ENCODE results near the gene MACC1. TPM values are rescaled to one million over a fixed set of nuclear protein-coding genes. Genes with fewer than 3 reads are reported as not detected.

The MACC1 gene
- total RNA-seq, 1 donor from 2014 or later, result 12.0 TPM

DNA sequence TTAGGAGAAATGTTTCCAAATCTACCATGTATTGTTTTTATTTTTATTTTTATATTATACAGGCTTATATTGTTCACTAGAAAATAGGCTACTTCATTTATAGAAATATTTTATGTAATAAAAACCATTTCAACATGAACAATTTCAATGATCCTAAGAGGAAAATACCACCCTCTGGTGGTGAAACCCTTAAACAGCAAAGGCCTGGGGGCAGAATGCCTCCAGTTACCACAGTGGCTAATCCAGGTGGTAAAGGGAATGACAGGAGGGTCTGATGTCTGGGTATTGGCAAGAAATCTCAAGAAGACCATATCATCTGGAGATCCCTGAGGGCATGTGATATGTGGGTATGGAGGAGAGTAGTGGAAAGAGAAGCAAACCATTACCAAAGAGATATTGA is 19.3 kb downstream of the MACC1 start:
- Mint-ChIP-seq H3K36me3 (no peaks in the 10 kb centered on the region), H3K4me1 (peaks cover 40% of the 10 kb centered on the region), H3K4me3 (no peak overlapping the region), H3K9me3 (no peaks in the 10 kb centered on the region), H3K27ac (no peak overlapping the region), H3K27me3 (ENCODE audit: low read depth) (no peaks in the 10 kb centered on the region)
- no peak for DNase-seq (ENCODE audit: low spot score in 2 of 2, unreplicated experiment in 2 of 2)
- peak; percentile 37 for TF ChIP-seq CTCF (IDR thresholded peaks at IDR 0.05; ENCODE audit: unreplicated experiment)

DNA sequence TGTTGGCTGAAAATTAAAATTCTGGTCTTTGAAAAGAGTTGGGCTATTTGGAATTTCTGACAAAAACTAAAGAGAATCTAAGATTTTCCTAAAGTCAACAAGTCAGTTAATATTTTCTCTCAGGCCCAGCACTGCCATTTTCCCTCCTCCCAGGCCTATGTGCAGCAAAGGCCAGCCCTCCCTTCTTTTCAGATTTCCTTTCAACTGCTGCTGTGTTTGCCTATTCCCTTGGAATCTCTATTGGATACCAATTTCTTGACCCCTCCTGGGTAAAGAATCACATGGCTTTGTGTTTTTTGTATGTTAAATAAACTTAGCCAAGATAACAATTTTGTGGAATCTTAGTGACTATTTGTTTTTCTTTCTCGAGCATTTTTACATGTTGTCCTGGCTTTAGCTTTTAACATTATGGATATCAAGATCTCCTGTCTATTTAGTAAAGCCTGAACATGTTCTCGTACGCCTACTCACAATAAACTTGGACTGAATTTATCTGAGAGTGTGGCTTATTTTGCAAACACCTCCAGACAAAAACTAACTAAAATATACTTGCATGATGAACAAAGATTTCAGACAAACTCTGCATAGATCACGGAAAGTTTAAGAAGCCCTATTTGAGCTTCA is 19.9 kb downstream of the MACC1 start:
- TF ChIP-seq CTCF (IDR thresholded peaks at IDR 0.05; ENCODE audit: unreplicated experiment), result no peak
- Mint-ChIP-seq H3K27me3 (ENCODE audit: low read depth) (no peaks in the 10 kb centered on the region), H3K4me3 (no peak overlapping the region), H3K9me3 (no peaks in the 10 kb centered on the region), H3K4me1 (peaks cover 40% of the 10 kb centered on the region), H3K36me3 (no peaks in the 10 kb centered on the region), H3K27ac (no peak overlapping the region)
- no peak for DNase-seq (ENCODE audit: low spot score in 2 of 2, unreplicated experiment in 2 of 2)

DNA sequence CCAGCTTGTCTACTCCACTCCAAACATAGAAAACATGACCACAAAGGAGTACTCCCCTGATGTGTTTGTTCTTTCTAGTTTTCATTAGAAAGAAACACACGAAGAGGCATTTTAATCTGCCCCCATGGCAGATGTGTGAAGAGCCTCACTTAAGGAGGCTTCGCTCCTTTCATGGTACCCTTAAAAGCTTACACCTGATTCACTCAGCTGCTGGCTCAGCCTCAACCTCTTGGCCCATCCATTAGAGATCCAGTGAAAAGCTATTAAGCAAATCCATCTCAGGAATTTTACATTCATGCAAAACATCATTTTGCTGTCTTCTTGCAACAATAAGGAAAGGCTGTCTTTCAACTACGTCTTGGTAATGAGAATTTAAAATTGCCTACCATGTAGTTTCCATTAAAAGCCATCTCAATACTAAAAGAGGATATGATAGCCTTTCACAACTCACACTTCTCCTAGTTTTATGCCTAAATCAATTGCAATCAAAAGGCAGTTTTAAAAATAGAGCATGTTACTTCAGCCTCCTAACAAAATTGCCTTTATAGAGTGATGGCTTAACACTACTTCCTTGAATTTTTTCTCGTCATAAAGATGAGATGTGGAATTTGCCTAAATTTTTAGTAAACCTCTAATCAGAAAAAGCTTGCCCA is 22.7 kb downstream of the MACC1 start:
- Mint-ChIP-seq H3K27me3 (ENCODE audit: low read depth) (no peaks in the 10 kb centered on the region), H3K27ac (no peak overlapping the region), H3K4me1 (peaks cover 39% of the 10 kb centered on the region), H3K9me3 (peaks cover 6% of the 10 kb centered on the region), H3K36me3 (peaks cover 2% of the 10 kb centered on the region), H3K4me3 (no peak overlapping the region)
- no peak for DNase-seq (ENCODE audit: low spot score in 2 of 2, unreplicated experiment in 2 of 2)
- no peak for TF ChIP-seq CTCF (IDR thresholded peaks at IDR 0.05; ENCODE audit: unreplicated experiment)

DNA sequence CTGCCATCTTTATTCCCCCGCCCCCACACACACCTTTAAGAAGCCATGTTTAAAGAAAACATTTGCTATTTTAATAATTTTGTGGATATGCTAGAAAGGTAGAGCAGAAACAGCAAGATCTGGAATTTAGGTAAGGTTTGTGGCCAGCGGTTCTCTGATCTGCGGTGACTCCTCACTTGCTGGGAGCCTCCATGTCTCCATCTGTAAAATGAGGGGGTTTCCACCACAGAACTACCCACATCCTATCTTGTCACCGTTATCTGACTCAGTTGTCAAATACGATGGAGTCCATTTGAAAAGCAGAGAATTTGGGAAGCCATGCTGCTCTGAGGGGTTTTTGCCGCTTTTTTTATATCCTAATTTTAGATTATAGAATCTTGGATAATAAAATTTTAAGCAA is 23.3 kb downstream of the MACC1 start:
- peaks cover 8% of the 10 kb centered on the region for H3K9me3 Mint-ChIP-seq
- no peaks in the 10 kb centered on the region for H3K27me3 Mint-ChIP-seq (ENCODE audit: low read depth)
- TF ChIP-seq CTCF (IDR thresholded peaks at IDR 0.05; ENCODE audit: unreplicated experiment), result no peak
- peaks cover 33% of the 10 kb centered on the region for H3K4me1 Mint-ChIP-seq
- no peak overlapping the region for H3K4me3 Mint-ChIP-seq
- no peak for DNase-seq (ENCODE audit: low spot score in 2 of 2, unreplicated experiment in 2 of 2)
- peaks cover 4% of the 10 kb centered on the region for H3K36me3 Mint-ChIP-seq
- H3K27ac Mint-ChIP-seq, result no peak overlapping the region

DNA sequence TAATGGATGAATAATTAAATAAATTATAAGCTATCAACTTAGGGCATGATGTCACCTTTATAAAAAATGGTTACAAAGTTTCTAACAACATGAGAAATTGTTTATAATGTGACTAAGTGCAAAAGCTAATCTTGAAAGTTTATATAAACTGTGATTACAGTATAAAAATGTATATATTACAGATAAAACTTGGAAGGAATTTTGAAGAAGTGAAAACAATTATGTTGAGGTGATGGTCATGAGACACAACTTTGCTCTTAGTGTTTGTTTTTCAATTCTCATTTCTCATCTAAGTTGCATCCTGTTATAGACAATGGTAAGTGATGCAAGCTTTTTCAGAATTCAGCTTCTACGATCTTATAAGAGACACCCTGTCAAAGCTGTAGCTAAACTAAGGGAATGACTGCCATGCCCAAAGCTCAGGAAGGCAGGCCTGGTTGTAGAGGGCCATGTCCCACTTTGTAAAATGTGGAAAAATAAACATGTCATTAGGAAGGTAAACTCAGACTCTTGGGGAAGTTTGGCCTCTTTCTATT is 23.9 kb downstream of the MACC1 start:
- Mint-ChIP-seq H3K4me1 (peaks cover 28% of the 10 kb centered on the region), H3K27ac (no peak overlapping the region), H3K27me3 (ENCODE audit: low read depth) (no peaks in the 10 kb centered on the region), H3K36me3 (peaks cover 4% of the 10 kb centered on the region), H3K9me3 (peaks cover 13% of the 10 kb centered on the region), H3K4me3 (no peak overlapping the region)
- DNase-seq (ENCODE audit: low spot score in 2 of 2, unreplicated experiment in 2 of 2), result no peak
- TF ChIP-seq CTCF (IDR thresholded peaks at IDR 0.05; ENCODE audit: unreplicated experiment), result no peak
